Body of pancreas (tissue), 4 donors: ENCODE measurements around the gene VPS45. TPM values are rescaled to one million over a fixed set of nuclear protein-coding genes. Genes with fewer than 3 reads are reported as not detected.

Experiments
- ATAC-seq: fragments of 150-250 bp; one replicate; pipeline ENCODE4 v1.9.1; 2016
- DNase-seq, 4 donors: peaks; one replicate each; pipeline ENCODE4 v3.0.0-alpha.2; 2019
- H3K27ac ChIP-seq, 4 donors: fragments of 200-600 bp; sonication (generic); 1 replicate in 3 of 4; 2 replicates in 1 of 4; pipeline versions ENCODE4 v1.5.1 to v1.6.1; 2016 to 2019; ENCODE audit warnings: mild to moderate bottlenecking in 1 of 4, mixed read lengths in 1 of 4, moderate library complexity in 1 of 4
- H3K27me3 ChIP-seq, 2 donors: fragments of 200-600 bp; sonication (generic); one replicate each; pipeline ENCODE4 v1.6.0; 2016; ENCODE audit warnings: mild to moderate bottlenecking in 1 of 2
- H3K36me3 ChIP-seq, 2 donors: fragments of 200-600 bp; sonication (generic); replicated peaks in 1 of 2; 2 replicates each; pipeline ENCODE4 v1.5.1; 2016; ENCODE audit warnings: low read depth in 2 of 2; ENCODE audit not compliant: insufficient read depth in 1 of 2
- H3K4me1 ChIP-seq: fragments of 200-600 bp; sonication (generic); one replicate; pipeline ENCODE4 v1.6.0; 2016
- H3K4me3 ChIP-seq, 2 donors: fragments of 200-600 bp; sonication (generic); 1 replicate in 1 of 2; 2 replicates in 1 of 2; pipeline ENCODE4 v1.5.1; 2016 to 2019
- H3K9me3 ChIP-seq, 3 donors: fragments of 200-600 bp; sonication (generic); 1 replicate in 2 of 3; 2 replicates in 1 of 3; pipeline ENCODE4 v1.5.1; 2016
- POLR2A ChIP-seq, 3 donors: fragments of 450-650 bp; IDR thresholded peaks; one replicate each; pipeline ENCODE4 v1.6.1; 2016; ENCODE audit warnings: antibody characterized with exemption in 3 of 3, mild to moderate bottlenecking in 2 of 3
- WGBS, 2 donors: methylation state at CpG; one replicate each; pipeline ENCODE4 v1.1.5; 2017; 5-methylcytosine and 5-hydroxymethylcytosine counted together
- intact Hi-C: fragments of 100-400 bp; cut with DNase I; formaldehyde crosslinking; loops from one replicate; pipeline ENCODE4 v1.15.1; 2023
- total RNA-seq, 2 donors: library from RNA; depleted of rRNA; stranded (reverse); fragments of >200 nt; gene quantifications; one replicate each; pipeline ENCODE4 v1.1.0, GENCODE V29; 2016
- TF ChIP-seq, protein P1 (sequence below), 7 experiments: fragments of 450-650 bp in 4 of 7; fragments of 200-600 bp in 3 of 7; sonication (generic) in 3 of 7; IDR thresholded peaks; one replicate each; pipeline ENCODE4 v1.5.1; 2016 to 2019; ENCODE audit warnings: antibody characterized with exemption in 7 of 7

Gene VPS45
- total RNA-seq, 2 donors from 2014 or later = 30.9 to 34.3 TPM

DNA sequence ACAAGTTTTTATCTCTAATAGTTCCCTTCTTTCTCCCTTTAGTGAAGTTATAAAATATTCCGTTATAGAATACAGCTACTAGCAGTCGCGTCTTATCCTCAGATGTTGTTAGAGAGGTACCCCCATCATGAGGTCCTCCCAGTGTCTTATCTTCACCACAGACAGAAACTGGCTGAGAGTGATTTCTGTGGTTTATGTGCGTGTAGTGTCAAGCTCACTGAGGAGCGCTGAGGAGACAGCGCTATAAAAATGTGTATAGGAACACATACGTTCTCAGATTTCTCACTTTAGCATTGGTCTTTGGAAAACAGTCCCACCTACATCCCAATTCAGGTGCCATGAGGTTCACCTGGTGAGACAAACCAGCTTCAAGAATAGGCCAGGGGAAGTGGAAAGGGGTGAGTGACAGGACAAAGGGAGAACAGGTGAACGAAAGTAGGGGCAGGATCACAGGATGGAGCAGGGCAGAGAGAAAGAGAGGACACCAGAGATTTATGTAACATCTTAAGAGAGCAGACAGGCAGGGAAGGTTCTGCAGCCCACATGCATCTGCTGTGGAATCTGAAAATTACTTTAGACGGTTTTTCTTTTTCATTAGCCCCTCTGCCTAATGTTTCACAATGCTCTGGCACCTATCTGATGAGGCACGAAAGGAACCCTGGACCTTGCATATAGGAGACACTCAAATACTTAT is 79.4 kb downstream of the VPS45 start:
- no peak for DNase-seq
- H3K27ac ChIP-seq = no peak overlapping the region
- H3K27me3 ChIP-seq = peaks cover 0 to 7% of the 10 kb centered on the region in 2 donors
- TF ChIP-seq, protein P1, sequence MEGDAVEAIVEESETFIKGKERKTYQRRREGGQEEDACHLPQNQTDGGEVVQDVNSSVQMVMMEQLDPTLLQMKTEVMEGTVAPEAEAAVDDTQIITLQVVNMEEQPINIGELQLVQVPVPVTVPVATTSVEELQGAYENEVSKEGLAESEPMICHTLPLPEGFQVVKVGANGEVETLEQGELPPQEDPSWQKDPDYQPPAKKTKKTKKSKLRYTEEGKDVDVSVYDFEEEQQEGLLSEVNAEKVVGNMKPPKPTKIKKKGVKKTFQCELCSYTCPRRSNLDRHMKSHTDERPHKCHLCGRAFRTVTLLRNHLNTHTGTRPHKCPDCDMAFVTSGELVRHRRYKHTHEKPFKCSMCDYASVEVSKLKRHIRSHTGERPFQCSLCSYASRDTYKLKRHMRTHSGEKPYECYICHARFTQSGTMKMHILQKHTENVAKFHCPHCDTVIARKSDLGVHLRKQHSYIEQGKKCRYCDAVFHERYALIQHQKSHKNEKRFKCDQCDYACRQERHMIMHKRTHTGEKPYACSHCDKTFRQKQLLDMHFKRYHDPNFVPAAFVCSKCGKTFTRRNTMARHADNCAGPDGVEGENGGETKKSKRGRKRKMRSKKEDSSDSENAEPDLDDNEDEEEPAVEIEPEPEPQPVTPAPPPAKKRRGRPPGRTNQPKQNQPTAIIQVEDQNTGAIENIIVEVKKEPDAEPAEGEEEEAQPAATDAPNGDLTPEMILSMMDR (IDR thresholded peaks at IDR 0.05) = no peak
- no peak for TF ChIP-seq POLR2A (IDR thresholded peaks at IDR 0.05)
- no peaks in the 10 kb centered on the region for H3K9me3 ChIP-seq
- H3K4me3 ChIP-seq = no peak overlapping the region
- no peaks in the 10 kb centered on the region for H3K36me3 ChIP-seq
- intact Hi-C loops = no loop called here
- H3K4me1 ChIP-seq = peaks cover 11% of the 10 kb centered on the region
- ATAC-seq = no peak
- 86 to 92% methylated on average over 10 of the region's 10 CpGs for WGBS, 2 donors

DNA sequence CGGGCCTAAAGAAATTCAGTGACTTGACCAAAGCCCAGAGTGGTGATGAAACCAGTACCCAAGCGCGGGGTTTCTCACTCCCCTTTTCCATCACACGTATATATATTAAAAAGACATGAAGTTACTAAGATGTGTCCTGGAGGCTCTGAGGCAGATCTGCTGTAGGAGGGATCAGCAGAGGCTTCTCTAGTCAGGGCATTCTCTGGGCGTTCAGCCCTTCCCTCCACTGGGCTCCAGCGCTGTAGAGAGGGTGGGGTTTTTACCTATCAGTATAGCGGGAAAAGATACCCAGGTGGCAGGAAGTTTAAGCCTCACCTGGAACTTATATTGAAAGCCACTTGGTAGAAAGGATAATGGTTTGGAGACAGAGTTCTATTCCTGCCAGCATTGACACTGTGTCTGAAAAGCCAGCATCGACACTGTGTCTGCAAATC is 81.3 kb downstream of the VPS45 start:
- ATAC-seq = no peak
- WGBS, 2 donors = 54 to 56% methylated on average over 8 of the region's 8 CpGs
- H3K27ac ChIP-seq = peak overlapping the region in 2 of 4 donors; percentile 51 to 72
- TF ChIP-seq, protein P1 (IDR thresholded peaks at IDR 0.05) = no peak
- no peak for TF ChIP-seq POLR2A (IDR thresholded peaks at IDR 0.05)
- no peak overlapping the region for H3K4me3 ChIP-seq
- H3K27me3 ChIP-seq = peaks cover 0 to 7% of the 10 kb centered on the region in 2 donors
- H3K9me3 ChIP-seq = no peaks in the 10 kb centered on the region
- intact Hi-C loops = no loop called here
- H3K4me1 ChIP-seq = peaks cover 11% of the 10 kb centered on the region
- no peaks in the 10 kb centered on the region for H3K36me3 ChIP-seq
- no peak for DNase-seq

GRCh38 chr1:150149271-150150132 is 81.9 kb downstream of the VPS45 start, which contains the start of gene PLEKHO1:
TSS of gene PLEKHO1 (plus strand) at chr1:150149916. CDS start at chr1:150150258, 342 bp downstream.
- ATAC-seq (peak; percentile 78), DNase-seq (peak; percentile 62 to 75 (median 67))
- peak in 2 of 3 donors; percentile 19 to 31 for TF ChIP-seq POLR2A (IDR thresholded peaks at IDR 0.05)
- TF ChIP-seq, protein P1 (IDR thresholded peaks at IDR 0.05) = no peak
- H3K36me3 ChIP-seq = no peaks in the 10 kb centered on the region
- peaks cover 11% of the 10 kb centered on the region for H3K4me1 ChIP-seq
- intact Hi-C loops = no loop called here
- peaks cover 0 to 7% of the 10 kb centered on the region in 2 donors for H3K27me3 ChIP-seq
- H3K27ac ChIP-seq = peak within 1 kb of the TSS; percentile 8 to 72 (median 50)
- H3K4me3 ChIP-seq = peak within 1 kb of the TSS in 1 of 2 donors; percentile 43
- H3K9me3 ChIP-seq = no peaks in the 10 kb centered on the region
- WGBS, 2 donors = 2 to 12% methylated on average over 12 to 62 of the region's 89 CpGs

DNA sequence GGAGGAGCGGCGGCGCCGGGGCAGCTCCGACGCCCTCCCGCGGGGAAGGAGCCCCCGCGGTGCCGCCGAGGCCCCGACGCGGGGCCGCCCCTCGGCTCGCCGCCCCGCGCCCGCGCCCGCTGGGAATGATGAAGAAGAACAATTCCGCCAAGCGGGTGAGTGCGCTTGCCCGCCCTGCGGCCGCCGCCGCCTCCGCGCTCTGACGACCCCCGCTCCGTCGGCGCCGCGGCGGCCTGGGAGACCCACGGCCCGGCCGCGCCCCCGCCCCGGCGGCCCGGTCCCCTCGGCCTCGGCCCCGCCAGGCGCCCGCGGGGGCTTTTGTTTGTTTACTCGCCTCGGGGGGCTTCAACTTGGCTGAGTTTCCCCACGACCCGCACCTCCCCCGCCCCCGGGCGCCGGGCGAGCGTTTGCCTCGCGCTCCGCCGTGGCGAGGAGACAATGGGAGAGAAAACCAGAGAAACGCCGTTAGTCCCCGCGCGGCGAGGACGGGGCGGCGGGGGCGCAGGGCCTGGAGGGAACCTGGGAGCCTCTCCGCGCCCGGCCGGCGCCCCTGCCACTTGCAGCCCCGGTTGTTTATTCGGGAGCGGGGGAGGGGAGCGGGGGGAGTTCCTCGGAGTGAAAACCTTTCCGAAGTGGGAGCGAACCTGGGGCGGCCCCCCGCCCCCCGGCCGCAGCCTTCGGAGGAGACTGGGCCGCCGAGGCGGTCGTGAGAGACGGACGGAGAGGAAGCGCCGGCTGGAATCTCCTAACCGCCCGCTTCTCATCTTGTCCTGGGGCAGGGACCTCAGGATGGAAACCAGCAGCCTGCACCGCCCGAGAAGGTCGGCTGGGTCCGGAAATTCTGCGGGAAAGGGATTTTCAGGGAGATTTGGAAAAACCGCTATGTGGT is 82.8 kb downstream of the VPS45 start:
- intact Hi-C loops = no loop called here
- no peak for TF ChIP-seq POLR2A (IDR thresholded peaks at IDR 0.05)
- TF ChIP-seq, protein P1 (IDR thresholded peaks at IDR 0.05) = no peak

More for the DNA sequence above, 82.8 kb downstream of the VPS45 start:
- H3K27ac ChIP-seq = peak overlapping the region; percentile 8 to 72 (median 21)
- peak; percentile 2 for ATAC-seq
- DNase-seq = no peak
- peaks cover 0 to 7% of the 10 kb centered on the region in 2 donors for H3K27me3 ChIP-seq
- 6 to 38% methylated on average over 27 to 106 of the region's 114 CpGs for WGBS, 2 donors
- H3K4me1 ChIP-seq = peaks cover 11% of the 10 kb centered on the region
- H3K36me3 ChIP-seq = no peaks in the 10 kb centered on the region
- no peaks in the 10 kb centered on the region for H3K9me3 ChIP-seq
- peak overlapping the region in 1 of 2 donors; percentile 43 for H3K4me3 ChIP-seq
